ENCODE measurements around the gene FH.

Gene FH

DNA sequence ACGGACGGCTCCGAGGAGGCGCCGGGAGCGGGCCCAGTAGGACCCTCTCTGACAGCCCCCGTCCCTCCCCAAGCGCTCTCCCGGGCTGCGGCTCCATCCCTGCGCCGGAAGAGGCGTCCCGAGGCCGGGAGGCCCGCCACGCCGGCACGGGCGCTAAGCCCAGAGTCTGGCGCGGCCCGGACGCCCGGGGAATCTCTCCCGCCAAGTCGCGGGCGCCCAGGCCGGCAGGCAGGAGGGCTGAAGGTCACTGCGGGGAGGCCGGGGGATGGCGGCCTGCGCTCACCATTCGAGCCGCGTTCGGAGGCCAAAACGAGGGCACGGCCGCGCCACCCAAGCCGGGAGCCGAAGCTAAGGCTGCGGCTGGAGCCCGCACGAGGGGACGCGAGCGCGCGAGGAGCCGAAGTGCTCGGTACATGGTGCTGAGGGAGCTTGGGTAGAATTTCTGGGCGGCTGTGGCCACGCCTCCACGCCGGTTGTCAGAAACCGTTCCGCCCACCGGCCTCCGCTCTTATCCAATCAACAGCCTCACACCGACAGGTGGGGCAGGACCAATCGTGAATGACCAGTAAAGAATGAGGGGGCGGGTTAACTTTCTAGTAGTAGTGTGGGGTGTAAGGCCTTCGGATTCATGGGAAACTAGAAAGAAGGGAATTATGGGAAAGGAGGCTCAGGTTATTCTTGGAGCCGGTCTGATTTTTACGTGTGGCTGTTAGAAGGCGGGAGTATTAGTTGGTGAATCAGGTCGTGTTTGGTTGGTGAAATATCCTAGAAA lies at the start of gene FH:
TSS of gene FH (minus strand) at position 448 of the 772 bp plus-strand sequence. CDS start at position 415, 33 bp downstream.
- DNase-seq (ENCODE audit: low read depth, low spot score), result peak; percentile 98

DNA sequence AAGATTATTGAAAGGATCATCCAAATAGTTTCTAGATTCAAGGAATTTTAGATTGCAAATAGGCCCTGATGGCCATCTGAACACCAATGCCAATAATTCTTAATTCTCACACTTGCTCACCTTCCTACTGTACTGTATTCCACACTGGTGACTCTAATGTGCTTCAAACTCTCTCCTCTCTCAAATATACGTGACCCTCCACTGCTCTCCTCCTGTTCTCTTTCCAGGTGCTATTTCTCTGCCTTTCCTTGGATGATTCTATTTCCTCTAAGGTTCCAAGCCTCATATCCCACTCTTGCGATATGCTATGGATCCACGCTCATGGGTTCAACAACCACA lies 41.3 kb upstream of the FH start:
- DNase-seq (ENCODE audit: low read depth, low spot score), result no peak

DNA sequence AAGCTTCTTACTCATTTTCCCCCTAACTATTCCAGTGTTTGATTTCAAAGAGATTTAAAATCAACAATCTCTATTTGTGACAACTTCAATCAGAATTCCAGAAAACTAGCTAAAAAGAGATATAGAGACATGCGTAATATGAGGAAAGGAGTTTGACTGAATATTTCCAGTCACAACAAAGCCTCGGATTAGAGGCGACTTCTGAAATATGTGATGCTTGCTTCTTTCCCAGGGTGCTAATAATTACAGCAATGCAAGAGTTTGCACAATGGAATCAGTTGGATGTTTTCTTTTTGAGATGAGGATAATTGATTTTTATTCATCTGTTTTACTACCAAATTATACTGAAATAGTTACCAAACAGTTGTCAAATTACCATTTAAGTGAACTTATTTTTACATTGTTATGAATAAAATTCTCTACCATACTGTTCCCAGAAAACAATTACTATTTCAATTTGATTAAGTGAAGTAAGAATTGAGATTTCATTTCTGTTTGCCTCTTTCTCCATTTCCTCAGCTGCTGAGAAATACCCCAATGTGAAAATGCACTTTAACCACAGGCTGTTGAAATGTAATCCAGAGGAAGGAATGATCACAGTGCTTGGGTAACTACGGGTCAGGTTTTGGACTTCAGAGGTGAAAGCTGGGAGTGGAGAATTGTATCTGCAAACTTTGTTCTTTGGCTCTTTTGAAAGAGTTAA lies 40.7 kb upstream of the FH start:
- DNase-seq (ENCODE audit: low read depth, low spot score), result no peak

DNA sequence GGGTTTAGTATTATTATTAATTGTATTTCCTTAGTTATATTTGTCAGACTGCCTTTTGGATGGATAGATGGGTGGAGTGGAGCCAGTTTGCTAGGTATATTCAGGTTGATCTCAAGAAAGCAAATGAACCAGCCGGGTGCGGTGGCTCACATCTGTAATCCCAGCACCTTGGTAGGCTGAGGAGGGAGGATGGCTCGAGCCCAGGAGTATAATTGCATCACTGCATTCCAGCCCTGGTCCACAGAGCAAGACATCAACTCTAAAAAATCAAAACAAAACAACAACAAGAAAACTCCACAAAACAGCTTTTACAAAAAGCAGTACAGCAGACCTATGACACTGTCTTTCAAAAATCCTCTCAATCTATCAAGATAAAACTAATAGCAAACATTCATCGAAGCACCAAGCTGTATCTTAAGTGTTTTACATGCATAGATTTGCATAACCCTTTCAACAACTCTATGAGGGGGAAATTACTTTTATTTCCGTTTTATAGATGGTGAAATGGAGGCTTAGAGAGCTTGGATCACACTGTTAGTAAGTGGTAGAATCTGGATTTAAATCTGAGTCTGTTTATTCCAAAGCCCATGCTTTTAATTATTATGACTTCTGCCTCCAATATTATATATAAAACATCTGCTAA lies 38.1 kb upstream of the FH start:
- DNase-seq (ENCODE audit: low read depth, low spot score), result no peak

DNA sequence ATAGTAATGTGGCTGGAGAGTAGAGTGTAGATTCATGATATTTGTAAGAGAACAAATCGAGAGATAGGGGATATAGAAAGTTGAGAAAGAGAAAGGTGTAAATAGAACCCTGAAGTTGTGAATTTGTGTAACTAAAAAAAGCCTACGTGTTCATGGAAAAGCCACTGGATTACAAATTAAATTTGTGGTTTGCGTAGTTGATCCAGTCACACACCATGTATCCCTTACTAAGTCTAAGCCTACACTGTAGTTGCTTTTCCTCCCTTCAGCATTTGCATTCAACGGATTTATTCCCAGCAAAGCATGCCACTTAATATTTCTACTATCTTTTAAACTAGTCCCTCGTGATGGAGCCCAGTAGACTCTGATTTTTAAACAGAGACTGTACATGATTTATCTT lies 37.5 kb upstream of the FH start:
- no peak for DNase-seq (ENCODE audit: low read depth, low spot score)

DNA sequence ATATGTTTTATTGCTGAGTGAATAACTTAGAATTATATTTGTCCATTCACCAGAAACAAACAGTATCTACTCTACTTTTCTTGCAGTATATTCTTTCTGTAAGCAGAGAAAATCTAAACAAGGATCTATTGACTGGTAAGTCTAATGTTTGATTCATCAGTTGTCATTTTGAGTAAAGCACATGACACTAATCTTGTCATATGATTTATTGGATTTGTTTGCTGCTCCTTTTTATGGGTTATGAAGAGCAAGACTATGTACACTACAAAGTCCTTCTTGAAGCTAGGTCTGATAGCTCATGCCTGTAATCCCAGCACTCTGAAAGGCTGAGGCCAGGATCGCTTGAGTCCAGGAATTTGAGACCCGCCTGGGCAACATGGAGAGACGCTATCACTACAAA lies 36.0 kb upstream of the FH start:
- no peak for DNase-seq (ENCODE audit: low read depth, low spot score)

DNA sequence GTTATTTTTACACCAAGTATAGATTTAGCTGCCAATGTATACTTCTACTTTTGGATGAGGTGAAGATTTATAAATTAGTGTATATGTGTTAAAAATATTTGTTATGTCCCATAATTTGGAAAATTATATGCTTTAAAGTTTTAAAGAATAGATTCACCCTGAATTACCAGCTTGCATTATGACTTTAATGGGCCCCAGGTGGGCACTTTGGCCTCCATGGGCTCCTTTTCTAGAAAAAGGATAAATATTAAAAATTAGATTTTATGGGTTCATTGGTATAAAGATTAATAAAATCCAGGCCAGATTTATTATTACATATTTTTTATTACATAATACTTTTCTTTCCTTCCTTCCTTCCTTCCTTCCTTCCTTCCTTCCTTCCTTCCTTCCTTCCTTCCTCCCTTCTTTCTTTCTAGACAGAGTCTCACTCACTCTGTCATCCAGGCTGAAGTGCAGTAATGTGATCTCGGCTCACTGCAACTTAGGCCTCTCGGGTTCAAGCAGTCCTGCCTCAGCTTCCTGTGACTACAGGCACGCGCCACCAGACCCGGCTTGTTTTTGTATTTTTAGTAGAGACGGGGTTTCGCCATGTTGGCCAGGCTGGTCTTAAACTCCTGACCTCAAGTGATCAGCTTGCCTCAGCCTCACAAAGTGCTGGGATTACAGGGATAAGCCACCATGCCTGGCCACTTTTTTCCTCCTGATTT lies 34.5 kb upstream of the FH start:
- no peak for DNase-seq (ENCODE audit: low read depth, low spot score)

DNA sequence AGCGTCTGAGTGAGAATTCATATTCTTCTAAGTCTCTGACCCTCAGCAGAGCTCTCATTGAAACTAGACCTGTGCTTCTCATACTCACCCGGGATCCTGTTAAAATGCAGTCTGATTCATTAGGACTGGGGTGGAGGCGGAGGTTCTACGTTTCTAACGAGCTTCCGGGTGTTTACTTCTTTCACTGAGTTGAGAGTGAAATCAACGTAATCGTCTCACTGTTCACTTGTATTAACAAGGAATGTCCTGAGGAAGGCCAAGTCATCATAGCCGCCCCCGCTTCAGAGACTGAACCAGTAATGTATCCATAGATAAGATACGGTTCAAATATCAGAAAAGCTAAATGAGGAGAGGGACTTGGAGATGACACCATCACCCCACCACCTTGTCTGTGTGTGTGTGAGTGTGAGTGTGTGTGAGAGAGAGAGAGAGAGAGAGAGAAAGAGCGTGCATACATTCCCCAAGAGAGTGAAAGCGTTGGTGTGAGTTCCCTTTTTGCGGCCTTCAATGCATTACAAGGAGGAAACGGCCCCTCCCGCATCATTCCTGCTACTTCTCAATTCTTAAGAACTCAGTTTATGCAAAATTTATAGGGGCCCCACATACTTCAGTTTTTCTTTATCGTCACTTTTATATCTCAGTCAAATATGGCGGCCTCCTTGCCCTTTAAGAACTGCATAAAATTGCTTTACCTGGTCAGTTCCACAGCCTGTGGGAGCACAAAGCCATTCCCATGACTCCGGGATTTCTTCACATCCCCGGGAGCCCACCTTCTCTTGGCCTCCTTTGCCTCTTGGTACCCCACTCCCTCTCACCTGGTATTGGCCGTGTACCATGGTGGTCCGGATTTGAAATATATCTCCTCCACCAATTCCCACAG lies 32.4 kb upstream of the FH start:
- DNase-seq (ENCODE audit: low read depth, low spot score), result no peak

DNA sequence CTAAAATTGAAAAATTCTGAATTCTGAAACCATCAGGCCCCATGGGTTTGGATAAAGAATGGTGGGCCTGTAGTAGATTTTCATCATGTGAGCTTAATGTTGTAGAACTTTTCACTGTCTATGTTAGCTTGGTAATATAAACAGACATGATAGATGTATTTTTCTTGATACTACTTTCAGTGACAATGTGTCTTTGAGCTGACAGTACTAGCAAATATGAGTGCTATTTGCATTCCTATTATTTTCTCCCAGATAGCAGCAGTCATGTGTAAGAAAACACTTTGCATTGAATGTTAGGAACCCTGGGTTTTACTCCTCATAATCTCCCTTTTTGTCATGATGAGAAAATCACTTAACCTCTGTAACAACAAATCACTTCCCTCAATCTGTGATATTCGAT lies 30.8 kb upstream of the FH start:
- no peak for DNase-seq (ENCODE audit: low read depth, low spot score)

DNA sequence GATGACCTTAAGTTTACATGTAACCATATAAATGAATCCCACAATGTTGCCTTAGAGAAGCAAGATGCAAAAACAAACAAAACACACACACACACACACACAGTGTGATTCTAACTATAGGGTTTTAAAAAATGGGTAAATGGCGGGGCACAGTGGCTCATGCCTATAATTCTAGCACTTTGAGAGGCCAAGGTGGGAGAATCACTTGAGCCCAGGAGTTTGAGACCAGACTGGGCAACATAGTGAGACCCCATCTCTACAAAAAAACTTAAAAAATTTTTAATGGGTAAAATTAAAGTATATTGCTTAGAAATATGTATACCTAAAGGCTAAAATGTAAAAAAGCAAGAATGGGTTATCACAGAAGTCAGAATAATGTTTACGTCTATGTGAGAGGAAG lies 28.5 kb upstream of the FH start:
- DNase-seq (ENCODE audit: low read depth, low spot score), result no peak

DNA sequence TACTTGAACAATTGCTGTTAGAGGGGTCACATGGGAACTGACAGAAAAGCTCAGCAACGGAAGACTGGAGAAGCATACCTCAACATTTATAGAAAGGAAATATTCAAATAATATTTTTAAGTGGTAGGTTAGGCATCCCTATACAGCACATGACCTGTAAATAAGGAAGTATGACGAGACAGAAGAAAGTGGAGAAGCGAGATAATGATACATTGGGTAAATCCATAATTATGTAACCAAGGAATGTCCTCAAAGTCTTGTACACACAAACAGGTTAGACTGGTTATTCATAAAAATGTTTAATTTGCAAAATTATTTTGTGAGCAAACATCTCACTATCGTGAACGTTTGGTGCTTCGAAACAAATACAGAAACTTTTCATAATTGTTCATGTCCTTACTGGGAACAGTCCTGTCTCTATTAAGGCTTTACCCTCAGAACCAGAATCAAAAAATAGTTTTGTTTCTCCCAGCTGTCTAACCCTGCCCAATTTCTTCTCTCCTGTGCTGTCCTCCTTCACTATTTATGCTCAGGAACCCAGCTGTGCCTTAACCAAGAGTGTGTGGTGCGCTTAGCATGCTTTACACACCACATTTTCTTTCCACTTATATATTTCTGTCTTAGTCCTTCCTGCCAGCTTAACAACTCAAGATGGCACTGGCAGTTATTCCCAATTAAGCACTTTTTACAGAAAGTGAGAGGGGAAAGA lies 22.8 kb upstream of the FH start:
- no peak for DNase-seq (ENCODE audit: low read depth, low spot score)

DNA sequence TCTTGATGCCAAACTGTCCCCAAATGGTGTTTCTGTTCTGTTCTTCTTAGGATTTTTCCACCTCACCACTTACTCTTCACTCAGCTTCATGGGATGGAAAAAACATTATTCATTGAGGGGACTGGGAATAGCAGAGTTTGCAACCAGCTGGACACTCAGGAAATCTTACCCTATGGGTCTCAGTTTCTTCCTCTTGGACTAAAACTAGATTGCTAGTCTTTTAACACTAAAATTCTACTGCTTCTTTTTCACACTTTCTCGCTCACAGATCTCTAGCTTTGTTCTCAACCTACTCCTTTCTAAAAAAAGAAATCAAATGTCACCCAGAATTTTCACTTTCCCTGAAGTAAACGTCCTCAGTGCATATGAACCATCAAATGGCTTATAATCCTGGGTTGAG lies 17.4 kb upstream of the FH start:
- DNase-seq (ENCODE audit: low read depth, low spot score), result no peak

DNA sequence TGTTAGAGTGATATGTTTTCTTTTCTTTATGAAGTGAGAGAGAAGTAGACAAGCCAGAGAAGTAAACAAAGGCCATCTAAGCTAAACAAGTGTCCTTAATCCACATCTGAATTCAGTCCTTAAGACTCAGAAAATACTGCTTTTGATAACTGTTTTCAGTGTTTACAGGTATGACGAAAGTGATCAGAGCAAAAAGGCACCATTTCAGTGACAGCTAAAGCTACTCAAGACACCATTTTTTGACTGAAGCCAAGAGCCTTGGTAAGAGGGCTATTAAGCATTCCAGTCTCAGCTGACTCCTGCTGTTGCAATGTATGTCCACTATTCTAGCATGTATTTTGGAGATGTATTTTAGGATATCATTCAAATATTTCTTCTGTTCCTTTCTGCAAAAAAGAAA lies 16.7 kb upstream of the FH start:
- no peak for DNase-seq (ENCODE audit: low read depth, low spot score)

DNA sequence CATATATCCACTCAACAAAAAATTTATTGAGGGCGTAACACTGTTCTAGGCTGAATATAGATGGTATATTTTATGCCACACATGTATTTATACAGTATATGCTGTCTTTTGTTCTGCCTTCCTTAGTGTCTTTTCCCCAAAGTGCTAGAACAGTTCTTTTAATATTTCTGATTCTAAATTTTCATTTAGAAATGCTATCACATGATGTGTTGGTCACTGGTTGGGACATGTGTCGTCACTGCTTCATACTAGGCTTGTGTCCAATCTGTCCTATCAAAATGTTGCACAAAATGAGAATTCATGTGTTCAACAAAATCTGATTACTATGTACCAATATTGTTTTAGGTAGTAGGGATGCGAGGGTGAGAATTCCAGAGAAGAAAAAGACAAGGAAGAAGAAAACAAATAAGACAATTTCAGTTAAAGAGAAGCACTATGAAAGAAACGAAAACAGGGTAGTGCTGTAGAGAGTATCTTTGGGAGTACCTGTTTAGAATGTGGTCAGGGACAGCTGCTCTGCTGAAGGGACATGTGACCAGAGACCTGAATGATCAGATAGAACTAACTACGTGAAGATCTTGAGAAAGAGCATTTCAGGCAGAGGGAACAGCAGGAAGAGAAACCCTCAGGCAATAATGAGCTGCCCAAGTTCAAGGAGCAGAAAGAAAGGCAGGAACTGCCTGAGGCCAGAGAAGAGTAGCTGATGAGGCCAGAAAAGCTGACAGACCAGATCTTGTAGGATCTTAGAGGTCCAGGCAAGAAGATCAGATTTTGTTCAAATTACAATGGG lies 14.0 kb upstream of the FH start:
- peak; percentile 41 for DNase-seq (ENCODE audit: low read depth, low spot score)

DNA sequence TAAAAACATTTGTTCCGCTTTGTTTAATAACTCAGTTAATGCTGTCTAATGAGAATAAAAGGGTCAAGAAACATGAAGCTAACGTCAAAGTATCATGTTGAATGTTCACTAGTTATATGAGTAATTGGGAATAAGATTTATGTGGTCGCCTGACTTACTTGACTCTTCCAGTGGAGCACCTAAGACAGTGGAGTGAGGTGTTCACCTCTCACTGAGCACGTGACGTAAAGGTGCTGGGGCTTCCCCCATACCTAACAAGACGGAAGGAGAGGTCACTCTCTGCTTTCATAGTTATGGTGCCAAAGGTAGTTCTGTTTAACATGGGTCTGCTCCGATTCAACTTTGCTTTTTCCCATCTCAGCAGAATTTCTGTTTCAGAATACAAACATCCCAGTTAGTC lies 13.3 kb upstream of the FH start:
- DNase-seq (ENCODE audit: low read depth, low spot score), result no peak

DNA sequence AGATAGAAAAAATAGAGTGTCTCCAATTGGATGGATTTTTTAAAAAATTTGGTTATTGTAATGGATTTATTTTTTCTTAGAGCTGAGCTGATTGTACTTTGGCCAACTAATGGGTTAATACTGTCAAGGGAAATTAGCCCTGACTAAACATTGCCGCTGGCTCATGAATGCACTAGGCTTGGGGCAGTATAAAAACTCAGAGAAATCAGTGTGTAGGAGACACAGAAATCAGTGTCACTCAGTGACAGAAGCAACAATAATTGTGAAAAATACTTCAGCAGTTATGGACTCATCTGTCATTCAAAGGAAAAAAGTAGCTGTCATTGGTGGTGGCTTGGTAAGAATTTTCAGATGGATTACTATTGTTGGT lies 12.6 kb upstream of the FH start, which contains the start of gene KMO:
TSS of gene KMO (plus strand) at position 217 of the 370 bp plus-strand sequence. CDS start at position 284, 67 bp downstream.
- no peak for DNase-seq (ENCODE audit: low read depth, low spot score)

DNA sequence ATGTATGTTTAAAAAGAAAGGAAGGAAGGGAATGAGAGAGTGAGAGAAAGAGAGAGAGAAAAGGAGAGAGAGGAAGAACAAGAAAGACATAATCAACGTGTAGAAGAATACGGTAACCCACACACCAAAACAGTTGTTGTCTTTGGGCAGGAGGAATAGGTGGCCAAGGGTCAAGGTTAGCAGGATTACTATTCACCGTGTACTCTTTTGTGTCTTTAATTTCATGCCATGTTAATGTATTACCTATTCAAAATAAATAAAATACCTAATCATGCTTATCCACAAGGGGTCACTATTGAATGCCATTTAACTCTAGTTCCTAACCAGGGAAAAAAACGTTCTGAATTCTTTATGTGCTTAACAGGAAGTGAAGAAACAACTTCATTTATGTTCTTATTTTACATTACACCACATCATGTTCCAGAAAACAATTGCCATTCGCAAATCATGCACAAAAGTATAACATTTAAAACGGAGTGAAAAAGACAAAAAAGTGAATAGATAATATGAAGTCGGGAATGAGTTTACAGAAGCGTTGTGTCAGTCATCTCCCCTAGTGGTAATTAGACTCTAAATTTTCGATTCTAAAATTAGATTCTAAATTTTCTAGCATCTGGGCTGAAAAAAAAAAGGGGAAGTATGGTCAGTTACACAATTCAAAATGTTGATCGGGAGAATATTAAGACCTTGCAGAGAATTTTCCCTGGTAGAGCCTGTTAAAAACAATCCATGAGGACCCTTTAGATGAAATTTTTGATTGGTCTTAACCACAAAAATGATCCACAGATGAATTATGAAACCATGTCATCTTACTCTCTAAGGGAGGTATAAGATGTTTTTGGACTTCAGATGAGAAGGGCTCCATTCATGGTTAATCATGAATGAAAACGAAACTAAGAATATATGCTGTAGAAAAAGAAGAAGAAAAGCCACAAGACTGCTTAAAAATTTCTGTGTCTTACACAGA lies 11.9 kb upstream of the FH start:
- DNase-seq (ENCODE audit: low read depth, low spot score), result peak; percentile 2

DNA sequence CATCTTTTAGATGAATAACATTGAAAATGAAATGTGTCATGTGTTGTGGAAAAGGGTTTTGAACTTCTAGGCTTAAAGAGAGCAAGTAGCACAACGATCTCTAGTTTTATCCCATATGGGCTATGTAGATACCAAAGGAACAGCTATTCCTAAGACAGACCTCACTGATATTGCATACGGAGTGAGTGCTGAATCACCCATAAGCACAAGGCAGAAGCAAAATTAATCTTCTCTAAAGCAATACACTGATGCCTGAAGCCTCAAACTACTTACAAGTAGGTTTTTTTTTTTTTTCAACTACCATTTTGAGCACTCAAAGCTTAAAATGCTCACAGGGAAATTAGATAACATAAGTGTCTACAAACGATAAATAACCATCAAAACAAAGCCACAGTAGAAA lies 7.6 kb upstream of the FH start:
- DNase-seq (ENCODE audit: low read depth, low spot score), result no peak

DNA sequence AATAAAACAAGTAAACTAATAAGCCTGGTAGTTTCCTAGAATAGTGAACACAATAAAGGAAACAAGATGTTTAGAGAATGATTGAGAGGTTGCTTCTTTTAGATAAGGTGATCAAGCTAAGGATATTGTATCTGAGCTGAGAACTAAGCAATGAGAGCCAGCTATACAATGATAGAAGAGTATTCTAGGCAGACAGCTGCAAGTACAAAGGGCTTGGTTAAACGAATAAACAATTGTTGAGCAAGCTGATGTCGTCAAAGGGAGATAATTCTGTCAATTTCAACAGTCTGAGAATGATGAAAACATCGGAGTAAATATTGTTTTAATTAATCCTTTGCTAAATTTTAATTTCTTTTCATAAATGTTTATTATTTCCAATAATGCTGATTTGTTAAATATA lies 5.5 kb upstream of the FH start:
- DNase-seq (ENCODE audit: low read depth, low spot score), result no peak
